ENCODE data around the gene FAAP20. TPM values are rescaled to one million over a fixed set of nuclear protein-coding genes. Genes with fewer than 3 reads are reported as not detected.

FAAP20 gene
- total and polyA plus RNA-seq, 9 of the 15 experiments (the other 6 are each of a cell fraction or from before 2014, with no cell fraction given), result 0.58 to 143 (median 9.9) TPM

DNA sequence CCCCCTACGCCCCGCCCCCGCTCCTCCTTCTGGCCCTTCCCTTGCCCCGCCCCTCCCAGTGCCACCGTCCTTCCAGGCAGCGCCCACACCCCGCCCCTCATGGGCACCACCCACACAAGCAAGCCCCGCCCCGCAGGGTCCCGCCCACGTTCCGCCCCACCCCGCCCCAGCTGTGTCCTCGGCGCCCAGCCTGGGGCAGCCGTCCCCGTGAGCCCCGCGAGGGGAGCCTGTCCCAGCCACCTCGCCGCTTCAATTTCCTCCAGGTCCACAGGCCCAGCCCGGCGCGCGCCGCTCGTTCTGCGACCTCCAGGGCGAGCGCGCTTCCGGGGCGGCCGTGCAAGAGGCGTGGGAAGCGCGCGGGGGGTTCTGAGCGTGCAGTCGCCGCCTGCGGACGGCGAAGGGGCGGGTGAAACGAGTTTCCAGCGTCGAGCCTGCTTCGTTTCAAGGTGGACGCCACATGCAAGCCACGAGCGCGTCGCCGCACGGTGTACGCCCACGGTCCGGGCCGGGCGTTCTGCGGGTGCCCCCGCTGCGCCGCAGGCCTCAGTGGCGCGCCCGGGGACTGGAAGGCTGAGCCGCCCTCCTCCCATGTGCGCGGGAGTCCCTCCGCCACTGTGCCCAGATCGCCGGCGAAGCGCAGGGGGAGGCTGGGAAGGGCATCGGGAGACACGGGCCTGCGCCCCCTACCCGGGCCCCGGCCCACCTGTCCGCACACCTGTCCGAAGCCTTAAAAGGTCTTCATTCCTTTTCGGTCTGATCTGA lies 10.8 kb upstream of the FAAP20 start (continued):
- TF ChIP-seq, protein P1, sequence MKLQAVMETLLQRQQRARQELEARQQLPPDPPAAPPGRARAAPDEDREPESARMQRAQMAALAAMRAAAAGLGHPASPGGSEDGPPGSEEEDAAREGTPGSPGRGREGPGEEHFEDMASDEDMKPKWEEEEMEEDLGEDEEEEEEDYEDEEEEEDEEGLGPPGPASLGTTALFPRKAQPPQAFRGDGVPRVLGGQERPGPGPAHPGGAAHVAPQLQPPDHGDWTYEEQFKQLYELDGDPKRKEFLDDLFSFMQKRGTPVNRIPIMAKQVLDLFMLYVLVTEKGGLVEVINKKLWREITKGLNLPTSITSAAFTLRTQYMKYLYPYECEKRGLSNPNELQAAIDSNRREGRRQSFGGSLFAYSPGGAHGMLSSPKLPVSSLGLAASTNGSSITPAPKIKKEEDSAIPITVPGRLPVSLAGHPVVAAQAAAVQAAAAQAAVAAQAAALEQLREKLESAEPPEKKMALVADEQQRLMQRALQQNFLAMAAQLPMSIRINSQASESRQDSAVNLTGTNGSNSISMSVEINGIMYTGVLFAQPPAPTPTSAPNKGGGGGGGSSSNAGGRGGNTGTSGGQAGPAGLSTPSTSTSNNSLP (IDR thresholded peaks at IDR 0.05; ENCODE audit: borderline replicate concordance, low read depth, low read length), result no peak
- TF ChIP-seq DPF2 (IDR thresholded peaks at IDR 0.05) (peak; percentile 42; the same call in 1 of the 2 replicates), SMAD3 (CRISPR knock-in tag; conservative IDR thresholded peaks at IDR 0.05) (0 out of 2 replicates have a peak, but pooled peaks have one; percentile 46), CXXC5 (CRISPR knock-in tag; IDR thresholded peaks at IDR 0.05) (peak; percentile 92), ELF4 (CRISPR knock-in tag; IDR thresholded peaks at IDR 0.05) (peak; percentile 66; the same call in 1 of the 2 replicates), TEAD4 (IDR thresholded peaks at IDR 0.05; ENCODE audit: low read length) (no peak), TEAD4 (CRISPR knock-in tag; IDR thresholded peaks at IDR 0.05; ENCODE audit: borderline replicate concordance) (peak; percentile 94; the same call in 1 of the 2 replicates), SREBF2 (CRISPR knock-in tag; IDR thresholded peaks at IDR 0.05) (no peak), GABPA (tag; conservative IDR thresholded peaks at IDR 0.05; ENCODE audit: low read depth) (no peak; the same call in 1 of the 2 replicates), SIX5 (IDR thresholded peaks at IDR 0.05; ENCODE audit: borderline replicate concordance in 1 of 2, insufficient read depth in 1 of 2, low read depth in 1 of 2, low read length in 2 of 2) (no peak), TGIF2 (CRISPR knock-in tag; IDR thresholded peaks at IDR 0.05) (0 out of 2 replicates have a peak, but pooled peaks have one; percentile 80), E2F3 (CRISPR knock-in tag; IDR thresholded peaks at IDR 0.05) (peak; percentile 81; the same call in 1 of the 2 replicates), SNIP1 (IDR thresholded peaks at IDR 0.05; ENCODE audit: low read depth) (no peak), MAFG (tag; conservative IDR thresholded peaks at IDR 0.05) (no peak), TEAD2 (tag; IDR thresholded peaks at IDR 0.05) (no peak), ZNF124 (CRISPR knock-in tag; IDR thresholded peaks at IDR 0.05) (no peak; the same call in 1 of the 2 replicates), NUFIP1 (IDR thresholded peaks at IDR 0.05; ENCODE audit: partially characterized antibody) (peak; percentile 20)
- TF ChIP-seq, protein P2, sequence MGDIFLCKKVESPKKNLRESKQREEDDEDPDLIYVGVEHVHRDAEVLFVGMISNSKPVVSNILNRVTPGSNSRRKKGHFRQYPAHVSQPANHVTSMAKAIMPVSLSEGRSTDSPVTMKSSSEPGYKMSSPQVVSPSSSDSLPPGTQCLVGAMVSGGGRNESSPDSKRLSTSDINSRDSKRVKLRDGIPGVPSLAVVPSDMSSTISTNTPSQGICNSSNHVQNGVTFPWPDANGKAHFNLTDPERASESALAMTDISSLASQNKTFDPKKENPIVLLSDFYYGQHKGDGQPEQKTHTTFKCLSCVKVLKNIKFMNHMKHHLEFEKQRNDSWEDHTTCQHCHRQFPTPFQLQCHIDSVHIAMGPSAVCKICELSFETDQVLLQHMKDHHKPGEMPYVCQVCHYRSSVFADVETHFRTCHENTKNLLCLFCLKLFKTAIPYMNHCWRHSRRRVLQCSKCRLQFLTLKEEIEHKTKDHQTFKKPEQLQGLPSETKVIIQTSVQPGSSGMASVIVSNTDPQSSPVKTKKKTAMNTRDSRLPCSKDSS (IDR thresholded peaks at IDR 0.05; ENCODE audit: low read depth, partially characterized antibody), result no peak
- TF ChIP-seq, protein P3, sequence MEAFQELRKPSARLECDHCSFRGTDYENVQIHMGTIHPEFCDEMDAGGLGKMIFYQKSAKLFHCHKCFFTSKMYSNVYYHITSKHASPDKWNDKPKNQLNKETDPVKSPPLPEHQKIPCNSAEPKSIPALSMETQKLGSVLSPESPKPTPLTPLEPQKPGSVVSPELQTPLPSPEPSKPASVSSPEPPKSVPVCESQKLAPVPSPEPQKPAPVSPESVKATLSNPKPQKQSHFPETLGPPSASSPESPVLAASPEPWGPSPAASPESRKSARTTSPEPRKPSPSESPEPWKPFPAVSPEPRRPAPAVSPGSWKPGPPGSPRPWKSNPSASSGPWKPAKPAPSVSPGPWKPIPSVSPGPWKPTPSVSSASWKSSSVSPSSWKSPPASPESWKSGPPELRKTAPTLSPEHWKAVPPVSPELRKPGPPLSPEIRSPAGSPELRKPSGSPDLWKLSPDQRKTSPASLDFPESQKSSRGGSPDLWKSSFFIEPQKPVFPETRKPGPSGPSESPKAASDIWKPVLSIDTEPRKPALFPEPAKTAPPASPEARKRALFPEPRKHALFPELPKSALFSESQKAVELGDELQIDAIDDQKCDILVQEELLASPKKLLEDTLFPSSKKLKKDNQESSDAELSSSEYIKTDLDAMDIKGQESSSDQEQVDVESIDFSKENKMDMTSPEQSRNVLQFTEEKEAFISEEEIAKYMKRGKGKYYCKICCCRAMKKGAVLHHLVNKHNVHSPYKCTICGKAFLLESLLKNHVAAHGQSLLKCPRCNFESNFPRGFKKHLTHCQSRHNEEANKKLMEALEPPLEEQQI (IDR thresholded peaks at IDR 0.05), result no peak
- TF ChIP-seq, protein P4, sequence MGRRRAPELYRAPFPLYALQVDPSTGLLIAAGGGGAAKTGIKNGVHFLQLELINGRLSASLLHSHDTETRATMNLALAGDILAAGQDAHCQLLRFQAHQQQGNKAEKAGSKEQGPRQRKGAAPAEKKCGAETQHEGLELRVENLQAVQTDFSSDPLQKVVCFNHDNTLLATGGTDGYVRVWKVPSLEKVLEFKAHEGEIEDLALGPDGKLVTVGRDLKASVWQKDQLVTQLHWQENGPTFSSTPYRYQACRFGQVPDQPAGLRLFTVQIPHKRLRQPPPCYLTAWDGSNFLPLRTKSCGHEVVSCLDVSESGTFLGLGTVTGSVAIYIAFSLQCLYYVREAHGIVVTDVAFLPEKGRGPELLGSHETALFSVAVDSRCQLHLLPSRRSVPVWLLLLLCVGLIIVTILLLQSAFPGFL (CRISPR knock-in tag; IDR thresholded peaks at IDR 0.05), result no peak
